ENCODE measurements around the gene TRIP13. TPM values are rescaled to one million over a fixed set of nuclear protein-coding genes. Genes with fewer than 3 reads are reported as not detected.

Gene TRIP13
- total and polyA plus RNA-seq, 2 experiments from 2014 or later, result 19.5 to 20.4 TPM

GRCh38 chr5:882253-883183 is 10.2 kb upstream of the TRIP13 start:
- no peak overlapping the region for H3K27ac ChIP-seq
- in situ Hi-C loops (cut with MboI), result no loop called here
- H3K36me3 ChIP-seq (ENCODE audit: low read depth), result peaks cover 16% of the 10 kb centered on the region; the same call in 1 of the 2 replicates
- H3K9me2 ChIP-seq (ENCODE audit: insufficient read depth), result no peaks in the 10 kb centered on the region
- H3K4me1 ChIP-seq (ENCODE audit: insufficient read depth), result no peaks in the 10 kb centered on the region
- DNase-seq, result no peak
- TF ChIP-seq EZH2 (IDR thresholded peaks at IDR 0.05; ENCODE audit: insufficient read depth, poor library complexity, severe bottlenecking), result no peak
- TF ChIP-seq EZH2phosphoT487 (IDR thresholded peaks at IDR 0.05; ENCODE audit: insufficient read depth, low read depth), result no peak
- no peaks in the 10 kb centered on the region for H3F3A ChIP-seq (ENCODE audit: insufficient read depth)
- no peak overlapping the region for H3K4me2 ChIP-seq (ENCODE audit: unreplicated experiment)
- no peaks in the 10 kb centered on the region for H3K9me3 ChIP-seq (ENCODE audit: low read depth)
- no peaks in the 10 kb centered on the region for H3K27me3 ChIP-seq (replicated peaks; ENCODE audit: insufficient read depth)
- peaks cover 4% of the 10 kb centered on the region; the same call in 1 of the 2 replicates for H4K20me1 ChIP-seq (ENCODE audit: insufficient read depth)
- 97% methylated on average over 32 to 33 of the region's 33 CpGs for WGBS, 2 experiments (ENCODE audit: low coverage in 1 of 2, low lambda C conversion rate in 2 of 2, missing lambda C conversion rate in 2 of 2)
- no peak overlapping the region for H3K4me3 ChIP-seq
- H2AFZ ChIP-seq, result no peak overlapping the region
- no peak overlapping the region for H3K9ac ChIP-seq
- peaks cover 54% of the 10 kb centered on the region for H3K79me2 ChIP-seq (ENCODE audit: insufficient read depth)

GRCh38 chr5:883475-884181 is 9.1 kb upstream of the TRIP13 start:
- 96 to 97% methylated on average over 27 to 29 of the region's 29 CpGs for WGBS, 2 experiments (ENCODE audit: low coverage in 1 of 2, low lambda C conversion rate in 2 of 2, missing lambda C conversion rate in 2 of 2)
- no peaks in the 10 kb centered on the region for H3K9me2 ChIP-seq (ENCODE audit: insufficient read depth)
- peaks cover 66% of the 10 kb centered on the region for H3K79me2 ChIP-seq (ENCODE audit: insufficient read depth)

GRCh38 chr5:884345-885126 is 8.1 kb upstream of the TRIP13 start:
- Histone ChIP-seq H3F3A (ENCODE audit: insufficient read depth) (no peaks in the 10 kb centered on the region), H3K9me3 (ENCODE audit: low read depth) (no peaks in the 10 kb centered on the region), H3K27ac (no peak overlapping the region), H3K9ac (no peak overlapping the region), H4K20me1 (ENCODE audit: insufficient read depth) (peaks cover 4% of the 10 kb centered on the region; the same call in 1 of the 2 replicates), H3K4me1 (ENCODE audit: insufficient read depth) (no peaks in the 10 kb centered on the region), H3K36me3 (ENCODE audit: low read depth) (peaks cover 26% of the 10 kb centered on the region; the same call in 1 of the 2 replicates), H3K27me3 (replicated peaks; ENCODE audit: insufficient read depth) (no peaks in the 10 kb centered on the region), H2AFZ (no peak overlapping the region), H3K79me2 (ENCODE audit: insufficient read depth) (peaks cover 75% of the 10 kb centered on the region), H3K4me3 (no peak overlapping the region), H3K4me2 (ENCODE audit: unreplicated experiment) (no peak overlapping the region), H3K9me2 (ENCODE audit: insufficient read depth) (no peaks in the 10 kb centered on the region)
- TF ChIP-seq EZH2phosphoT487 (IDR thresholded peaks at IDR 0.05; ENCODE audit: insufficient read depth, low read depth) (no peak), EZH2 (IDR thresholded peaks at IDR 0.05; ENCODE audit: insufficient read depth, poor library complexity, severe bottlenecking) (no peak)
- WGBS, 2 experiments (ENCODE audit: low coverage in 1 of 2, low lambda C conversion rate in 2 of 2, missing lambda C conversion rate in 2 of 2), result 82 to 85% methylated on average over 16 of the region's 16 CpGs
- in situ Hi-C loops (cut with MboI), result no loop called here
- DNase-seq, result no peak

More at GRCh38 chr5:883475-884181, 9.1 kb upstream of the TRIP13 start:
- Histone ChIP-seq H3K4me3 (no peak overlapping the region), H3F3A (ENCODE audit: insufficient read depth) (no peaks in the 10 kb centered on the region), H3K9me3 (ENCODE audit: low read depth) (no peaks in the 10 kb centered on the region), H2AFZ (no peak overlapping the region), H3K27ac (no peak overlapping the region), H4K20me1 (ENCODE audit: insufficient read depth) (peaks cover 4% of the 10 kb centered on the region; the same call in 1 of the 2 replicates), H3K4me2 (ENCODE audit: unreplicated experiment) (no peak overlapping the region), H3K9ac (no peak overlapping the region), H3K27me3 (replicated peaks; ENCODE audit: insufficient read depth) (no peaks in the 10 kb centered on the region), H3K4me1 (ENCODE audit: insufficient read depth) (no peaks in the 10 kb centered on the region), H3K36me3 (ENCODE audit: low read depth) (peaks cover 19% of the 10 kb centered on the region; the same call in 1 of the 2 replicates)
- no peak for TF ChIP-seq EZH2 (IDR thresholded peaks at IDR 0.05; ENCODE audit: insufficient read depth, poor library complexity, severe bottlenecking)
- TF ChIP-seq EZH2phosphoT487 (IDR thresholded peaks at IDR 0.05; ENCODE audit: insufficient read depth, low read depth), result no peak
- no peak for DNase-seq
- in situ Hi-C loops (cut with MboI), result no loop called here

- Histone ChIP-seq H3F3A (ENCODE audit: insufficient read depth) (no peaks in the 10 kb centered on the region), H3K9me2 (ENCODE audit: insufficient read depth) (no peaks in the 10 kb centered on the region), H3K79me2 (ENCODE audit: insufficient read depth) (peaks cover 80% of the 10 kb centered on the region), H3K9me3 (ENCODE audit: low read depth) (no peaks in the 10 kb centered on the region), H4K20me1 (ENCODE audit: insufficient read depth) (peaks cover 4% of the 10 kb centered on the region; the same call in 1 of the 2 replicates), H2AFZ (no peak overlapping the region), H3K27me3 (replicated peaks; ENCODE audit: insufficient read depth) (no peaks in the 10 kb centered on the region), H3K4me2 (ENCODE audit: unreplicated experiment) (no peak overlapping the region), H3K4me3 (no peak overlapping the region), H3K36me3 (ENCODE audit: low read depth) (peaks cover 26% of the 10 kb centered on the region; the same call in 1 of the 2 replicates), H3K9ac (no peak overlapping the region), H3K4me1 (ENCODE audit: insufficient read depth) (no peaks in the 10 kb centered on the region), H3K27ac (no peak overlapping the region)
- in situ Hi-C loops (cut with MboI), result no loop called here
- no peak for TF ChIP-seq EZH2 (IDR thresholded peaks at IDR 0.05; ENCODE audit: insufficient read depth, poor library complexity, severe bottlenecking)
- TF ChIP-seq EZH2phosphoT487 (IDR thresholded peaks at IDR 0.05; ENCODE audit: insufficient read depth, low read depth), result no peak
- DNase-seq, result no peak
- 94 to 95% methylated on average over 17 to 18 of the region's 18 CpGs for WGBS, 2 experiments (ENCODE audit: low coverage in 1 of 2, low lambda C conversion rate in 2 of 2, missing lambda C conversion rate in 2 of 2)
These were observed 7.6 kb upstream of the TRIP13 start for GRCh38 chr5:885127-885442.
